Right hindlimb (tissue), 1 donor: Measurements from ENCODE around the gene PRKN.

Experiments used
- DNase-seq: peaks from one replicate; pipeline ENCODE4 v3.0.0-alpha.2; 2018

Gene PRKN

GRCh38 chr6:161561908-161562307 lies 1165.7 kb downstream of the PRKN start:
- DNase-seq, result no peak

- no peak for DNase-seq
Measured at GRCh38 chr6:161557333-161558107, 1170.0 kb downstream of the PRKN start.

GRCh38 chr6:161554883-161555282 lies 1172.7 kb downstream of the PRKN start:
- DNase-seq, result no peak

GRCh38 chr6:161549977-161550655 lies 1177.5 kb downstream of the PRKN start:
- no peak for DNase-seq

- DNase-seq, result no peak
Measured at GRCh38 chr6:161548713-161549296, 1178.8 kb downstream of the PRKN start.

GRCh38 chr6:161547617-161548016 lies 1179.9 kb downstream of the PRKN start:
- DNase-seq, result no peak

- no peak for DNase-seq
Measured at GRCh38 chr6:161546632-161547031, 1180.9 kb downstream of the PRKN start.

GRCh38 chr6:161545741-161546140 lies 1181.8 kb downstream of the PRKN start:
- no peak for DNase-seq

GRCh38 chr6:161544801-161545480 lies 1182.6 kb downstream of the PRKN start:
- no peak for DNase-seq

- DNase-seq, result no peak
Measured at GRCh38 chr6:161543684-161544309, 1183.8 kb downstream of the PRKN start.

- DNase-seq, result no peak
Measured at GRCh38 chr6:161542346-161542980, 1185.1 kb downstream of the PRKN start.

- no peak for DNase-seq
Measured at GRCh38 chr6:161540532-161540931, 1187.0 kb downstream of the PRKN start.

GRCh38 chr6:161536224-161536630 lies 1191.3 kb downstream of the PRKN start:
- no peak for DNase-seq

GRCh38 chr6:161534264-161534873 lies 1193.2 kb downstream of the PRKN start:
- DNase-seq, result no peak

- DNase-seq, result no peak
Measured at GRCh38 chr6:161533266-161533665, 1194.3 kb downstream of the PRKN start.

- no peak for DNase-seq
Measured at GRCh38 chr6:161532536-161532935, 1195.0 kb downstream of the PRKN start.

GRCh38 chr6:161526794-161527193 lies 1200.8 kb downstream of the PRKN start:
- no peak for DNase-seq

- DNase-seq, result no peak
Measured at GRCh38 chr6:161523362-161523761, 1204.2 kb downstream of the PRKN start.

- DNase-seq, result no peak
Measured at GRCh38 chr6:161522276-161522675, 1205.3 kb downstream of the PRKN start.

GRCh38 chr6:161511447-161512095 lies 1216.0 kb downstream of the PRKN start:
- no peak for DNase-seq

- DNase-seq, result no peak
Measured at GRCh38 chr6:161508341-161508740, 1219.2 kb downstream of the PRKN start.
